ENCODE data around the gene KRTAP12-2.
"Not testable (repeated sequence)": the region's sequence is repeated elsewhere in the genome, so short reads cannot be mapped to it uniquely, and the experiment has no call there.

The KRTAP12-2 gene

GRCh38 chr21:44649521-44650100 is 17.1 kb downstream of the KRTAP12-2 start:
- no peak for DNase-seq

GRCh38 chr21:44648557-44649311 is 18.0 kb downstream of the KRTAP12-2 start:
- DNase-seq = no peak

GRCh38 chr21:44647222-44647552 is 19.5 kb downstream of the KRTAP12-2 start:
- DNase-seq = no peak

GRCh38 chr21:44646366-44647221 is 20.1 kb downstream of the KRTAP12-2 start, which contains the start of gene KRTAP10-11:
Gene KRTAP10-11, plus strand, starts transcription at chr21:44646414. Its CDS starts 45 bp downstream, at chr21:44646459.
- not testable (repeated sequence) for DNase-seq

GRCh38 chr21:44644878-44645277 is 21.8 kb downstream of the KRTAP12-2 start:
- no peak for DNase-seq

DNA sequence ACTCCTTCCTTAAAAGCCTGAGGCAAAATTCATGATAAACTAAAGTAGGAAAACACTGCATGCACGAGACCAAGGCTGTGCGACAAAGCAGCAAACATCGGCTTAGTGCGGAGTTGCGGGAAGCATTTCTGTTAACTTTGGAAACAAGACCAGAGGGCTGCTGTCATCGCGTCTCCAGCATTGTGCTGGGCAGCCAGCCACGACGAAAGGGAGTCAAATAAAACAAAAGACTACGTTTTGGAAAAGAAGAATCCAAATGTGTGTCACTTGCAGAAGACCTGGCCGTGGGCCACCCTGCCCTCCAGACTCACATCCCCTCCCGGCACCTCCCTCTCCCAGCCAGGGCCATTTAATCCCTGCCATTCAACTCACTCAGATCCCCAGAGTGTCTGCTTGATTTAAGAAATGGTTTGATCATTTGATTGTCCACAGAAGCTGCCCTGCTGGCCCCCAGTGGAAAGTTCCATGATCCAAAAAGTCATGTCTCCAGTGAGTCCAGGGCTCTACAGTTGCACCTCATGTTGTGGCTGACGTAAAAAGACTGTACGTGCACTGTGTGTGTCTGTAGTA is 22.9 kb downstream of the KRTAP12-2 start:
- DNase-seq = no peak

GRCh38 chr21:44640761-44641160 is 26.0 kb downstream of the KRTAP12-2 start:
- DNase-seq = no peak

DNA sequence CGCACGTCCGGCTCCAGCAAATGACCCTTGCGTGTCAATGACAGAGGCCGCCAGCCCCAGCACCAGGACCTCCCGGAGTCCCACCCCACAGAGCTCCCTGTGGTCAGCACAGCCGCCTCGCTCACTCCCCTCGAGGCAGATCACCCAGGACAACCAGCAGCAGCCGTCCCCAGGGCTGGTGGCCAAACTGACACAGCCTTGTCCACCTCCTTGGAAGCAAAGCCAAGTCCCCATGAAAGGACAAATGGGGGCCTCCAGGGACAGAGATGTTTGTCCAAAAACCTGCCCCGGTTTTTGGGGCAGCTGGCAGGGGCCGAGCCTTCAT is 27.4 kb downstream of the KRTAP12-2 start:
- DNase-seq = no peak

- DNase-seq = not testable (repeated sequence)
These were observed 28.0 kb downstream of the KRTAP12-2 start for GRCh38 chr21:44638506-44639330.

DNA sequence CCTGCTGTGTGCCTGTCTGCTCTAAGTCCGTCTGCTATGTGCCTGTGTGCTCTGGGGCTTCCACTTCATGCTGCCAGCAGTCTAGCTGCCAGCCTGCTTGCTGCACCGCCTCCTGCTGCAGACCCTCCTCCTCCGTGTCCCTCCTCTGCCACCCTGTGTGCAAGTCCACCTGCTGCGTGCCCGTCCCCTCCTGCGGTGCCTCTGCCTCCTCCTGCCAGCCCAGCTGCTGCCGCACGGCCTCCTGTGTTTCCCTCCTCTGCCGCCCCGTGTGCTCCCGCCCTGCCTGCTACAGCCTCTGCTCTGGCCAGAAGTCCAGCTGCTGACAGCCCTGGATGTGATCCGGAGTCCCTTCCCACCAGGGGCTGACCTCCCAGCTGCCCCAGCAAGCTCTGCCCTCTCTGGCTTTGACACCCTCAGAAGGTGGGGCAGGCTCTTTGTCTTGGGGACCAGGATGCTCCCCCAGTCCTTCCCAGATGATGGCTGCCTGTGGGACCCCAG is 28.8 kb downstream of the KRTAP12-2 start:
- DNase-seq = not testable (repeated sequence)

- no peak for DNase-seq
These were observed 29.5 kb downstream of the KRTAP12-2 start, which contains the start of gene KRTAP10-10 for GRCh38 chr21:44637018-44637850. Gene KRTAP10-10, plus strand, starts transcription at chr21:44637356. Its CDS starts 62 bp downstream, at chr21:44637418.

GRCh38 chr21:44636209-44637017 is 30.3 kb downstream of the KRTAP12-2 start:
- DNase-seq = no peak

GRCh38 chr21:44632067-44632466 is 34.7 kb downstream of the KRTAP12-2 start:
- DNase-seq = no peak

DNA sequence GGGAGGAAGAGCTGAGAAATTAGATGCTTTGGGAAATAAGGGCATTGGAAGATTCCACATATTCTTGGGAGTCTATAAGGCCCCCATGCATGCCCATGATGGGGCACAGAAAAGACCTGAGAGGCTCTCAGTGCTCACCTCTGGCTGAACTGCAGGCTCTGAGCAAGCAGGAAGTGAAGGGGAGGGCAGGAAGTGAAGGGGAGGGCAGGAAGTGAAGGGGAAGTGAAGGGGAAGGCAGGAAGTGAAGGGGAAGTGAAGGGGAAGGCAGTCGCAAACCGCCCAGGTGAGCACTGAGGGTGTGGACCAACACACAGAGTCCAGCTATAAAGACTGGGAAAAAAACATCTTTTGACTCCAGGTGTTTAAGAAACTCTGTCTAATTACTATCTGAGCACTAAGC is 36.3 kb downstream of the KRTAP12-2 start:
- no peak for DNase-seq

DNA sequence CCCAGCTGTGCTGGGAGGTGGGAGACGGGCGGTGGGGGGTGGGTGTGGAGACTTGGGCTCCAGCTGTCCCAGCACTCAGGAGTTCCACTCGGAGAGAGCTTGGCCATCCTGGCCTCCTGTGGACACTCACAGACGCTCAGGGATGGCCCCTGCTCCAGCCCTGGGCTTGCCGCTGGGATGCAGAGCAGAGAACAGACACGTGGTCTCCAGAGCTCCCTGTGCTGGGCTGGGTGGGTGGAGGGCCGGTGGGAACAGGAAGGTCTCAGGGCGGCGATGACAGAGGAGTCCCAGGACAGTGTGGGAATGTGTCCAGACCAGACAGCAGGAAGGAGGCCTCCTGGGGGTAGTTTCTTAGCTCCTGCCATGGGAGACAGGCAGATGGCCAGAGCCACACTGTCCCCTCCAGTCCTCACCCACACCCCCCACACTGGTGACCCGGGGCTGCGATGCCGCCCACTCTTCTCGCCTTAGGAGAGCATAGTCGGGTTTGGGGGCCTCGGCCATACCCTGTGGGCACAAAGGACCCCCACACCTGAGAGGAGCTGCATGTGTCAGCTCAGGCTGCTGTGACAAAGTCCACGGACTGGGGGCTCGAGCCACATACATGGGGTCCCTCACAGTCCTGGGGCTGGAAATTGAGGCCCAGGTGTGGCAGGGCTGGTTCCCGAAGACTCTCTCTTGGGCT is 37.9 kb downstream of the KRTAP12-2 start:
- DNase-seq = no peak

- DNase-seq = not testable (repeated sequence)
These were observed 38.9 kb downstream of the KRTAP12-2 start for GRCh38 chr21:44627831-44628233.

DNA sequence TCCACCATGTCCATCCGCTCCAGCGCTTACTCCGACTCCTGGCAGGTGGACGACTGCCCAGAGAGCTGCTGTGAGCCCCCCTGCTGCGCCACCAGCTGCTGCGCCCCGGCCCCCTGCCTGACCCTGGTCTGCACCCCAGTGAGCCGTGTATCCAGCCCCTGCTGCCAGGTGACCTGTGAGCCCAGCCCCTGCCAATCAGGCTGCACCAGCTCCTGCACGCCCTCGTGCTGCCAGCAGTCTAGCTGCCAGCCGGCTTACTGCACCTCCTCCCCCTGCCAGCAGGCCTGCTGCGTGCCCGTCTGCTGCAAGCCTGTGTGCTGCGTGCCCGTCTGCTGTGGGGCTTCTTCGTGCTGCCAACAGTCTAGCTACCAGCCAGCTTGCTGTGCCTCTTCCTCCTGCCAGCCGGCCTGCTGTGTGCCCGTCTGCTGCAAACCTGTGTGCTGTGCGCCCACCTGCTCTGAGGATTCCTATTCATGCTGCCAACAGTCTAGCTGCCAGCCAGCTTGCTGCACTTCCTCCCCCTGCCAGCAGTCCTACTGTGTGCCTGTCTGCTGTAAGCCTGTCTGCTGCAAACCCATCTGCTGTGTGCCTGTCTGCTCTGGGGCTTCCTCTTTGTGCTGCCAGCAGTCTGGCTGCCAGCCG is 39.4 kb downstream of the KRTAP12-2 start:
- DNase-seq = not testable (repeated sequence)

DNA sequence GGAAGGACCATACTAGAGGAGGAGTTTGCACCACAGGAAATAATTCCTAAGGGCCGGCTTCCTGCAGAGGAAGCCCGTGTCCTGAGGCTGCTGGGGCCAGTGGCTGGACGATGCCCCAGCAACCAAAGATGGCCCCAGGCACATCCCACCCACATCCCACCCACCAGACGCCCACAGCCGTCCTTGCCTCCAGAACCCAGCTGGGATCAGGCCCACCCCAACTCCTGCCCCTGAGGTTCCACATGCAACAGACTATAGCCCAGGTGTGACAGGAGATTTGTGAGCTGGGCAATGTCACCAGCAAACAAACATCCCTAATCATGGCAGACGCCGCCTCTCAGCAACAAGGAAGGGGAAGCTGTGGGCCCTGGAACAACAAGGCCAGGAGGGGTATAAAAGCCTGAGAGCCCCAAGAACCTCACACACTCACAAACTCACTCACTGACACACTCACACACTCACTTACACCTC is 40.0 kb downstream of the KRTAP12-2 start, which contains the start of gene KRTAP10-9:
Gene KRTAP10-9 (plus strand): TSS at position 421 of the 471 bp plus-strand sequence. CDS start 79 bp downstream, outside the sequence.
- no peak for DNase-seq

- DNase-seq = no peak
These were observed 40.5 kb downstream of the KRTAP12-2 start for GRCh38 chr21:44626262-44626661.
